GM12878 (cell line): Measurements from ENCODE around the gene WTAP. TPM values are rescaled to one million over a fixed set of nuclear protein-coding genes. Genes with fewer than 3 reads are reported as not detected.

ENCODE experiments used
- ATAC-seq: fragments of 200-7000 bp; cut with Tn5 transposase; 3 replicates; pipeline ENCODE4 v1.9.1; 2020; ENCODE audit warnings: mild to moderate bottlenecking, moderate library complexity
- BruUV-seq: library from RNA; stranded (reverse); fragments of 400-500 nt; replicated peaks from 2 replicates; lab custom pipeline; 2021; lab: Mats Ljungman, UMichigan
- CTCF ChIA-PET: fragments of 300-600 bp; sonication (Branson Sonifier 250); formaldehyde crosslinking; extraction: SDS; loops from one replicate; lab custom pipeline; 2021; ENCODE audit warnings: inconsistent platforms; lab: Yijun Ruan, JAX
- POLR2A ChIA-PET: fragments of 350-600 bp; formaldehyde crosslinking; extraction: SDS; loops from one replicate; lab custom pipeline; 2021; ENCODE audit warnings: inconsistent platforms; lab: Charles Lee
- RAD21 ChIA-PET: fragments of 300-600 bp; sonication (Branson Sonifier 250); formaldehyde crosslinking; loops from one replicate; lab custom pipeline; 2023; ENCODE audit warnings: antibody characterized with exemption; ENCODE audit not compliant: unreplicated experiment; lab: Charles Lee
- SMC1A ChIA-PET: fragments of 300-600 bp; sonication (Branson Sonifier 250); formaldehyde crosslinking; loops from one replicate; lab custom pipeline; 2023; ENCODE audit not compliant: unreplicated experiment, uncharacterized antibody; lab: Charles Lee
- DNase-seq: peaks from one replicate; pipeline ENCODE4 v3.0.0-alpha.2; 2011; ENCODE audit warnings: low read depth, low spot score
- FAIRE-seq: peaks from 3 replicates; lab custom pipeline; 2011; peaks lifted over from hg19 to GRCh38; lab: Jason Lieb, UNC
- H2AFZ ChIP-seq: 2 replicates; pipeline ENCODE4 v1.6.0; 2011; ENCODE audit warnings: low read depth, low read length, control low read depth; ENCODE audit not compliant: control insufficient read depth
- H3K27ac ChIP-seq: 2 replicates; pipeline ENCODE4 v1.5.1; 2011; ENCODE audit warnings: control low read depth; ENCODE audit not compliant: control insufficient read depth, insufficient read depth
- H3K27me3 ChIP-seq, 2 experiments: replicated peaks in 1 of 2; 2 replicates each; pipeline versions ENCODE4 v1.6.0 to v1.6.1; 2011; ENCODE audit warnings: low read length in 1 of 2; ENCODE audit not compliant: control insufficient read depth in 2 of 2, insufficient read depth in 2 of 2
- H3K36me3 ChIP-seq, 2 experiments: 2 replicates each; pipeline ENCODE4 v1.5.1; 2011; ENCODE audit warnings: low read length in 1 of 2; ENCODE audit not compliant: control insufficient read depth in 2 of 2, insufficient read depth in 2 of 2
- H3K4me1 ChIP-seq: 2 replicates; pipeline ENCODE4 v1.6.1; 2011; ENCODE audit warnings: mild to moderate bottlenecking, low read length, moderate library complexity, mixed read lengths; ENCODE audit not compliant: control insufficient read depth, insufficient read depth
- H3K4me2 ChIP-seq: 2 replicates; pipeline ENCODE4 v1.6.0; 2011; ENCODE audit warnings: control low read depth; ENCODE audit not compliant: control insufficient read depth, insufficient read depth
- H3K4me3 ChIP-seq: fragments of 200-600 bp; sonication (generic); 2 replicates; pipeline ENCODE4 v1.5.1; 2016
- H3K79me2 ChIP-seq: 2 replicates; pipeline ENCODE4 v1.6.0; 2011; ENCODE audit warnings: low read length; ENCODE audit not compliant: control insufficient read depth, insufficient read depth
- H3K9ac ChIP-seq: 2 replicates; pipeline ENCODE4 v1.8.0; 2011; ENCODE audit warnings: low read length, control low read depth, mixed read lengths; ENCODE audit not compliant: control insufficient read depth, insufficient read depth
- H3K9me3 ChIP-seq: replicated peaks from 3 replicates; pipeline ENCODE4 v1.5.1; 2011; ENCODE audit warnings: mild to moderate bottlenecking, low read length; ENCODE audit not compliant: control insufficient read depth, insufficient read depth
- H4K20me1 ChIP-seq: 2 replicates; pipeline ENCODE4 v1.6.0; 2011; ENCODE audit not compliant: control insufficient read depth, insufficient read depth
- CTCF ChIP-seq, 3 experiments: IDR thresholded peaks in 2 of 3; conservative IDR thresholded peaks in 1 of 3; 2 replicates each; pipeline ENCODE4 v1.5.1; 2011; ENCODE audit warnings: low read depth in 3 of 3, low read length in 3 of 3, mild to moderate bottlenecking in 3 of 3, control low read depth in 2 of 3, moderate library complexity in 2 of 3, inconsistent platforms in 1 of 3, mixed read lengths in 1 of 3; ENCODE audit not compliant: control insufficient read depth in 2 of 3, insufficient read depth in 1 of 3; ENCODE audit errors: extremely low read depth in 1 of 3
- EZH2 ChIP-seq: IDR thresholded peaks from 2 replicates; pipeline ENCODE4 v1.6.1; 2012; ENCODE audit warnings: low read depth, mild to moderate bottlenecking, control low read depth, inconsistent platforms, low read length, borderline replicate concordance; ENCODE audit not compliant: control insufficient read depth
- POLR2A ChIP-seq: IDR thresholded peaks from 2 replicates; pipeline ENCODE4 v1.6.1; 2011; ENCODE audit warnings: low read depth, mild to moderate bottlenecking, low read length
- POLR2AphosphoS5 ChIP-seq: IDR thresholded peaks from 2 replicates; pipeline ENCODE4 v1.6.1; 2011; ENCODE audit warnings: mild to moderate bottlenecking, low read length, inconsistent platforms
- WGBS: methylation state at CpG from one replicate; pipeline ENCODE4 v1.1.6; 2016; ENCODE audit warnings: low lambda C conversion rate; ENCODE audit not compliant: insufficient replicate concordance, insufficient coverage; ENCODE audit errors: missing lambda C conversion rate; 5-methylcytosine and 5-hydroxymethylcytosine counted together
- in situ Hi-C: fragments of 300-500 bp; cut with MboI; formaldehyde crosslinking; loops from 9 replicates; pipeline ENCODE4 v1.14.3; 2018; ENCODE audit warnings: mixed read lengths
- intact Hi-C: fragments of 100-400 bp; cut with micrococcal nuclease; formaldehyde crosslinking; loops from one replicate; pipeline ENCODE4 v1.14.2; 2022; ENCODE audit not compliant: unreplicated experiment
- polyA plus RNA-seq, 11 experiments: library from polyadenylated mRNA; depleted of rRNA in 4 of 11; unstranded in 6 of 11; stranded (reverse) in 5 of 11; fragments of >200 nt; fragmentation: Nextera tagmentation in 4 of 11; fragmentation: Illumina TruSeq in 1 of 11; extraction: Ambion mirVana in 4 of 11; extraction: Trizol in 1 of 11; gene quantifications; 1 replicate in 1 of 11; 2 replicates in 10 of 11; pipeline versions ENCODE4 v1.2.1 to v1.2.3, GENCODE V29; 2011 to 2016; ENCODE audit warnings: inconsistent platforms in 2 of 11, missing spikeins in 2 of 11, low read depth in 1 of 11
- total RNA-seq, 4 experiments: library from RNA; depleted of rRNA in 3 of 4; stranded (reverse); fragments of >200 nt in 3 of 4; fragmentation: Illumina TruSeq in 1 of 4; extraction: Trizol in 1 of 4; gene quantifications; 2 replicates each; pipeline versions ENCODE4 v1.2.1 to v1.2.3, GENCODE V29; 2013 to 2021

WTAP gene
- total and polyA plus RNA-seq, 10 of the 15 experiments (the other 5 are each of a cell fraction or from before 2014, with no cell fraction given), result 38.7 to 132 (median 83.1) TPM

DNA sequence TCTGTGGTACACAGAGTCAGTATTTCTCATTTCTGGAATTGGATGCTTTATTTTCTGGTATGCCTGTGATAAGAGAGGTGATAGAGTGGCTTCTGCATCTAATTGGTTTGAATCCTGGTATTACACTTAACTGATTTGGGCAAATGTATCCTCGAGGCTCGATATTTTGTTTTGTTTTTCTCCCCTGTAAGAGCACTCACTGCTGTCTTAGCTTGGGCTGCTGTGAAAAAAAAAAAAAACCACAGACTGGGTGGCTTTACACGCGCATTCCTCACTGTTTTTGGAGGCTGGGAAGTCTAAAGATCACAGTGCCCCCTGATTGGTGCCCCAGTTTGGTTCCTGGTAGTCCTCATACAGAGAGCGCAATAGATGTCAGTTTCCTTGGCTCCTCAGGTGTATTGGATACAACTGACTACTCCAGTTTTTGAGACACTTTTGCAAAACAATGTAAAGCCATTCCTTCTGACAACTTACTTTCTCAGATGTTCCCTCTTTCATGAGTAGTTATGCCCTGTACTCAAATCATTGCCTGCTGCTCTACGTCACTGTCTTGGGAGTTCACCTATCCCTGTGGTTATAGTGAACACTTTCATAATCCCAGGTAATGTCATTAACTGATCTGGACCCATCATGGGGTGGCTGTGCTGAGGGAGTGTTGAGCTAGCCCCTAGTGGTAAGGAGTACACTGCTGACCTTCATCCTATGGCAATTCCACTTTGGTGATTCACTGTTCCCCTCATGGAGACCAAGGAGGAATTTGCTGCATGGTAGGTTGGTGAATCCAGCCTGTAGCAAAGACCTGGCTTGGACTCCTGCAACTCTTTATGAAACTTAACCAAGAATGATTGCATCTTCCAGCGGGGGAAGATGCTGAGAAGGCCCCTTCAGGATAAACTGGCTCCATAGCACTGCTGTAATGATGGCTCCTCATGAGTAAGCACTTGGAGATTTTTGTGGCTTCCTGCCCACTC lies 31.0 kb downstream of the WTAP start:
- H3K79me2 ChIP-seq, result peaks cover 21% of the 10 kb centered on the region
- no peak overlapping the region for H3K4me2 ChIP-seq
- no peak for DNase-seq
- ChIA-PET SMC1A (no interaction called here), CTCF (no interaction called here), RAD21 (no interaction called here), POLR2A (no interaction called here)
- no peak overlapping the region for H3K9ac ChIP-seq
- no peak overlapping the region for H3K4me3 ChIP-seq
- no peaks in the 10 kb centered on the region for H3K9me3 ChIP-seq
- FAIRE-seq, result no peak
- TF ChIP-seq CTCF (IDR thresholded peaks at IDR 0.05 in 2 of 3, conservative IDR thresholded peaks at IDR 0.05 in 1 of 3; ENCODE audit: control insufficient read depth in 2 of 3, extremely low read depth in 1 of 3, insufficient read depth in 1 of 3, low read depth in 3 of 3, low read length in 3 of 3), result 0 out of 6 replicates have a peak, but pooled peaks of 1 of the 3 experiments have one; percentile 8
- TF ChIP-seq EZH2, result no peak
- TF ChIP-seq POLR2AphosphoS5, result peak; percentile 21; the same call in 1 of the 2 replicates
- peak; percentile 37; the same call in 1 of the 2 replicates for TF ChIP-seq POLR2A
- H3K36me3 ChIP-seq, result peaks cover 9 to 22% of the 10 kb centered on the region in 2 experiments
- BruUV-seq, result no TSS peak
- no peaks in the 10 kb centered on the region for H4K20me1 ChIP-seq
- in situ Hi-C loops (no loop called here), intact Hi-C loops (no loop called here)
- H2AFZ ChIP-seq, result no peak overlapping the region
- no peaks in the 10 kb centered on the region for H3K27me3 ChIP-seq
- peaks cover 5% of the 10 kb centered on the region for H3K4me1 ChIP-seq
- no peak for ATAC-seq
- WGBS, result 98% methylated on average over 5 of the region's 7 CpGs
- no peak overlapping the region for H3K27ac ChIP-seq
